ENCODE measurements around the gene PPP2R3A. TPM values are rescaled to one million over a fixed set of nuclear protein-coding genes. Genes with fewer than 3 reads are reported as not detected.
"Not testable (repeated sequence)": the region's sequence is repeated elsewhere in the genome, so short reads cannot be mapped to it uniquely, and the experiment has no call there.

PPP2R3A gene
- total and polyA plus RNA-seq, 2 donors (not counting 3 experiments of a cell fraction or from before 2014, with no cell fraction given) = 3.3 to 14.6 TPM

- no peaks in the 10 kb centered on the region for H4K20me1 ChIP-seq (replicated peaks; ENCODE audit: control insufficient read depth, extremely low read depth, insufficient read depth, low read length)
- no peaks in the 10 kb centered on the region for H3K4me1 ChIP-seq (ENCODE audit: control insufficient read depth, extremely low read depth, insufficient read depth, low read length)
- no TSS peak for BruUV-seq (replicated peaks)
- no peaks in the 10 kb centered on the region for H3K9me1 ChIP-seq (replicated peaks; ENCODE audit: control insufficient read depth, extremely low read depth, insufficient read depth, low read length)
- dilution Hi-C loops (cut with MboI; ENCODE audit: extremely low pct_ligation_motif_present, low sequenced_read_pairs) (no loop called here), intact Hi-C loops (cut with micrococcal nuclease) (no loop called here)
- H3K4me2 ChIP-seq (ENCODE audit: insufficient read depth, low read length) = no peak overlapping the region
- H3K27ac ChIP-seq (ENCODE audit: insufficient read depth, low read depth, low read length) = no peak overlapping the region
- FAIRE-seq = no peak
- no peak for DNase-seq (ENCODE audit: low read depth, low spot score)
- POLR2A ChIA-PET = no interaction called here
- no peak for TF ChIP-seq JUN (IDR thresholded peaks at IDR 0.05; ENCODE audit: borderline replicate concordance, insufficient read depth, insufficient read length, low read depth)
- H3K79me2 ChIP-seq (ENCODE audit: control insufficient read depth, insufficient read depth, low read length) = no peaks in the 10 kb centered on the region
- H3K9ac ChIP-seq (replicated peaks; ENCODE audit: extremely low read depth, insufficient read depth, low read length) = no peak overlapping the region
- H3K27me3 ChIP-seq (ENCODE audit: control insufficient read depth in 2 of 2, insufficient read depth in 2 of 2, low read length in 2 of 2) = peaks cover 2 to 5% of the 10 kb centered on the region in 2 experiments
- H3K36me3 ChIP-seq (ENCODE audit: control insufficient read depth in 2 of 2, extremely low read depth in 1 of 2, insufficient read depth in 2 of 2, low read length in 2 of 2) = no peaks in the 10 kb centered on the region
- no peak overlapping the region for H2AFZ ChIP-seq (ENCODE audit: low read depth, low read length)
- no peak overlapping the region for H3K4me3 ChIP-seq (replicated peaks in 1 of 3; ENCODE audit: insufficient read depth in 1 of 3, low read depth in 1 of 3, low read length in 3 of 3)
- CTCF ChIA-PET = interaction anchor here (1.6 kb wide), 1 partner anchor 112 kb away, joined by 5 read pairs; no protein-coding TSS in a partner anchor
- no peaks in the 10 kb centered on the region for H3K9me3 ChIP-seq (replicated peaks; ENCODE audit: control insufficient read depth, insufficient read depth, low read length)
These were observed 35.3 kb upstream of the PPP2R3A start for GRCh38 chr3:135930255-135930654.

GRCh38 chr3:135935171-135935570 lies 30.4 kb upstream of the PPP2R3A start:
- H3K27ac ChIP-seq (ENCODE audit: insufficient read depth, low read depth, low read length); H3K36me3 ChIP-seq (ENCODE audit: control insufficient read depth in 2 of 2, extremely low read depth in 1 of 2, insufficient read depth in 2 of 2, low read length in 2 of 2); H3K4me1 ChIP-seq (ENCODE audit: control insufficient read depth, extremely low read depth, insufficient read depth, low read length); CTCF ChIA-PET; H3K27me3 ChIP-seq (ENCODE audit: control insufficient read depth in 2 of 2, insufficient read depth in 2 of 2, low read length in 2 of 2); DNase-seq (ENCODE audit: low read depth, low spot score); FAIRE-seq; H4K20me1 ChIP-seq (replicated peaks; ENCODE audit: control insufficient read depth, extremely low read depth, insufficient read depth, low read length); dilution Hi-C loops (cut with MboI; ENCODE audit: extremely low pct_ligation_motif_present, low sequenced_read_pairs); H3K9me3 ChIP-seq (replicated peaks; ENCODE audit: control insufficient read depth, insufficient read depth, low read length); H3K4me3 ChIP-seq (replicated peaks in 1 of 3; ENCODE audit: insufficient read depth in 1 of 3, low read depth in 1 of 3, low read length in 3 of 3); H3K9ac ChIP-seq (replicated peaks; ENCODE audit: extremely low read depth, insufficient read depth, low read length); H3K4me2 ChIP-seq (ENCODE audit: insufficient read depth, low read length); BruUV-seq (replicated peaks); POLR2A ChIA-PET; H3K79me2 ChIP-seq (ENCODE audit: control insufficient read depth, insufficient read depth, low read length); H2AFZ ChIP-seq (ENCODE audit: low read depth, low read length); intact Hi-C loops (cut with micrococcal nuclease); H3K9me1 ChIP-seq (replicated peaks; ENCODE audit: control insufficient read depth, extremely low read depth, insufficient read depth, low read length): not testable (repeated sequence)

- H2AFZ ChIP-seq (ENCODE audit: low read depth, low read length); H3K9me3 ChIP-seq (replicated peaks; ENCODE audit: control insufficient read depth, insufficient read depth, low read length); H3K79me2 ChIP-seq (ENCODE audit: control insufficient read depth, insufficient read depth, low read length); FAIRE-seq; H3K36me3 ChIP-seq (ENCODE audit: control insufficient read depth in 2 of 2, extremely low read depth in 1 of 2, insufficient read depth in 2 of 2, low read length in 2 of 2); H3K27me3 ChIP-seq (ENCODE audit: control insufficient read depth in 2 of 2, insufficient read depth in 2 of 2, low read length in 2 of 2); H3K4me2 ChIP-seq (ENCODE audit: insufficient read depth, low read length); H4K20me1 ChIP-seq (replicated peaks; ENCODE audit: control insufficient read depth, extremely low read depth, insufficient read depth, low read length); intact Hi-C loops (cut with micrococcal nuclease); H3K27ac ChIP-seq (ENCODE audit: insufficient read depth, low read depth, low read length); dilution Hi-C loops (cut with MboI; ENCODE audit: extremely low pct_ligation_motif_present, low sequenced_read_pairs); H3K4me1 ChIP-seq (ENCODE audit: control insufficient read depth, extremely low read depth, insufficient read depth, low read length); BruUV-seq (replicated peaks); DNase-seq (ENCODE audit: low read depth, low spot score); H3K9ac ChIP-seq (replicated peaks; ENCODE audit: extremely low read depth, insufficient read depth, low read length); H3K4me3 ChIP-seq (replicated peaks in 1 of 3; ENCODE audit: insufficient read depth in 1 of 3, low read depth in 1 of 3, low read length in 3 of 3); H3K9me1 ChIP-seq (replicated peaks; ENCODE audit: control insufficient read depth, extremely low read depth, insufficient read depth, low read length); CTCF ChIA-PET; POLR2A ChIA-PET: not testable (repeated sequence)
These were observed 27.8 kb upstream of the PPP2R3A start for GRCh38 chr3:135937766-135938165.

Measured in endothelial cell of umbilical vein (primary cell).